HFFc6 (cell line): ENCODE measurements around the gene DDR1. TPM values are rescaled to one million over a fixed set of nuclear protein-coding genes. Genes with fewer than 3 reads are reported as not detected.
"Not testable (repeated sequence)": the region's sequence is repeated elsewhere in the genome, so short reads cannot be mapped to it uniquely, and the experiment has no call there.

Source experiments
- DNase-seq: peaks from one replicate; pipeline ENCODE4 v3.0.0-alpha.2; 2018
- H3K27ac Mint-ChIP-seq: 2 replicates; pipeline ENCODE4 v1.8.0; 2020; ENCODE audit warnings: mild to moderate bottlenecking, mixed read lengths
- H3K27me3 Mint-ChIP-seq: 2 replicates; pipeline ENCODE4 v1.8.0; 2021; ENCODE audit warnings: mild to moderate bottlenecking, moderate library complexity, mixed read lengths; ENCODE audit not compliant: insufficient read depth
- H3K36me3 Mint-ChIP-seq: 2 replicates; pipeline ENCODE4 v1.8.0; 2021; ENCODE audit warnings: low read depth, mixed read lengths
- H3K4me1 Mint-ChIP-seq: 2 replicates; pipeline ENCODE4 v1.8.0; 2020; ENCODE audit warnings: low read depth, mixed read lengths
- H3K4me3 Mint-ChIP-seq: 2 replicates; pipeline ENCODE4 v1.8.0; 2020; ENCODE audit warnings: mild to moderate bottlenecking, moderate library complexity, mixed read lengths
- H3K9me3 Mint-ChIP-seq: 2 replicates; pipeline ENCODE4 v1.8.0; 2020; ENCODE audit warnings: mild to moderate bottlenecking, mixed read lengths
- total RNA-seq, 6 experiments: library from RNA; stranded (reverse); fragmentation: NEBNext Ultra II Directional; extraction: Animal tissue kit (Norgen Biotek cat#: 25700); gene quantifications; 2 replicates in 1 of 6; 3 replicates in 5 of 6; pipeline ENCODE4 v1.2.3, GENCODE V29; 2021
- TF ChIP-seq, protein P1 (sequence below): fragments of 200-600 bp; sonication (generic); IDR thresholded peaks from 2 replicates; pipeline ENCODE4 v1.5.0; 2021; ENCODE audit warnings: antibody characterized with exemption, mild to moderate bottlenecking

The DDR1 gene
- total RNA-seq, 6 experiments from 2014 or later, result 28.0 to 42.5 (median 31.6) TPM

DNA sequence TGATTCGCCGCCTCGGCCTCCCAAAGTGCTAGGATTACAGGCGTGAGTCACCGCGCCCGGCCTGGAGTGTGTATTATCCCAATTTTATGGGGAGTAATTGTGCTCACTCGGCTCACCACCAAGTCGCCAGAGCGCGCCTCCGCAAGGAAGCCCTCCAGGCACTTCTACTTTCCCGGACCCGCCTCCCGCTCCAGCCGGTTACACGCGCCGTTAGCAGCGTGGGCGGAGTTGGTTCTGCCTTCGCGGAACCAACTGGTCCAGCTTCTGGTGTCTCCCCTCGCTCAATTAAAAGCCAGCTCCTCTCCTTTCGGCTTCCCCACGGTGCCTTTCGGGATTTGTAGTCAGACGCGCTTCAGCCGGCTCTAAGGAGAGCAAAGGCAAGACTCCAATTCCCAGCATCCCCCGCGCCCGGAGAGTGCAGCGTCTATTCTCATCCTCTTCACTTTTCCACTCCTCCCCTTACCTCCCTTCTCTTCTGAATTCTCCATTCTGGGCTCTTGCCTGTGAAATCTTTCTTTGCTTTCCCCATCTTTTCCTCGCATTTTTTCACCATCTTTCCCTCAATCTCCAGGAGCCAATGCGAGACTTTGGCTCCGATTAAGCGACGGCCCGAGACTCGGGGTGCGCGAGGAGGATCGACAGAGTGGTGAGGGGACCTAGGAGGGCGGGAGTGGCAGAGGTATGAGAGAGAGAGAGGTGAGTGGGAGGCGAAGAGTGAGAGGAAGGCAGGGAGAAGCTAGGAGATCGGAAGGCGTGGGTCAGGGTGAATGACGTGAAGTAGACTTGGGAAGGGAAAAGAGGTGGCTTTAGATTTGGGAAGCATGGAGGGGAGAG, 23.7 kb downstream of the DDR1 start, which contains the start of gene GTF2H4:
GTF2H4 (plus strand) TSS at position 450 of the 834 bp plus-strand sequence.
- H3K4me3 Mint-ChIP-seq, result peak within 1 kb of the TSS; percentile 97
- TF ChIP-seq, protein P1, sequence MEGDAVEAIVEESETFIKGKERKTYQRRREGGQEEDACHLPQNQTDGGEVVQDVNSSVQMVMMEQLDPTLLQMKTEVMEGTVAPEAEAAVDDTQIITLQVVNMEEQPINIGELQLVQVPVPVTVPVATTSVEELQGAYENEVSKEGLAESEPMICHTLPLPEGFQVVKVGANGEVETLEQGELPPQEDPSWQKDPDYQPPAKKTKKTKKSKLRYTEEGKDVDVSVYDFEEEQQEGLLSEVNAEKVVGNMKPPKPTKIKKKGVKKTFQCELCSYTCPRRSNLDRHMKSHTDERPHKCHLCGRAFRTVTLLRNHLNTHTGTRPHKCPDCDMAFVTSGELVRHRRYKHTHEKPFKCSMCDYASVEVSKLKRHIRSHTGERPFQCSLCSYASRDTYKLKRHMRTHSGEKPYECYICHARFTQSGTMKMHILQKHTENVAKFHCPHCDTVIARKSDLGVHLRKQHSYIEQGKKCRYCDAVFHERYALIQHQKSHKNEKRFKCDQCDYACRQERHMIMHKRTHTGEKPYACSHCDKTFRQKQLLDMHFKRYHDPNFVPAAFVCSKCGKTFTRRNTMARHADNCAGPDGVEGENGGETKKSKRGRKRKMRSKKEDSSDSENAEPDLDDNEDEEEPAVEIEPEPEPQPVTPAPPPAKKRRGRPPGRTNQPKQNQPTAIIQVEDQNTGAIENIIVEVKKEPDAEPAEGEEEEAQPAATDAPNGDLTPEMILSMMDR, result no peak

GRCh38 chr6:30908700-30909099, 24.4 kb downstream of the DDR1 start:
- Mint-ChIP-seq H3K27me3 (no peaks in the 10 kb centered on the region), H3K27ac (peak overlapping the region; percentile 73), H3K9me3 (no peaks in the 10 kb centered on the region), H3K4me1 (peaks cover 18% of the 10 kb centered on the region), H3K36me3 (peaks cover 6% of the 10 kb centered on the region; the same call in 1 of the 2 replicates), H3K4me3 (peak overlapping the region; percentile 97)
- no peak for DNase-seq
- TF ChIP-seq, protein P1, result no peak

More for the DNA sequence above, 23.7 kb downstream of the DDR1 start, which contains the start of gene GTF2H4:
- Mint-ChIP-seq H3K4me1 (peaks cover 11% of the 10 kb centered on the region), H3K36me3 (peaks cover 6% of the 10 kb centered on the region; the same call in 1 of the 2 replicates), H3K27me3 (no peaks in the 10 kb centered on the region), H3K27ac (peak within 1 kb of the TSS; percentile 73), H3K9me3 (no peaks in the 10 kb centered on the region)
- DNase-seq, result peak; percentile 99

GRCh38 chr6:30910473-30910872, 26.2 kb downstream of the DDR1 start:
- not testable (repeated sequence) for H3K36me3 Mint-ChIP-seq, H3K27me3 Mint-ChIP-seq, H3K27ac Mint-ChIP-seq, H3K9me3 Mint-ChIP-seq, DNase-seq, H3K4me3 Mint-ChIP-seq
- peaks cover 33% of the 10 kb centered on the region for H3K4me1 Mint-ChIP-seq

DNA sequence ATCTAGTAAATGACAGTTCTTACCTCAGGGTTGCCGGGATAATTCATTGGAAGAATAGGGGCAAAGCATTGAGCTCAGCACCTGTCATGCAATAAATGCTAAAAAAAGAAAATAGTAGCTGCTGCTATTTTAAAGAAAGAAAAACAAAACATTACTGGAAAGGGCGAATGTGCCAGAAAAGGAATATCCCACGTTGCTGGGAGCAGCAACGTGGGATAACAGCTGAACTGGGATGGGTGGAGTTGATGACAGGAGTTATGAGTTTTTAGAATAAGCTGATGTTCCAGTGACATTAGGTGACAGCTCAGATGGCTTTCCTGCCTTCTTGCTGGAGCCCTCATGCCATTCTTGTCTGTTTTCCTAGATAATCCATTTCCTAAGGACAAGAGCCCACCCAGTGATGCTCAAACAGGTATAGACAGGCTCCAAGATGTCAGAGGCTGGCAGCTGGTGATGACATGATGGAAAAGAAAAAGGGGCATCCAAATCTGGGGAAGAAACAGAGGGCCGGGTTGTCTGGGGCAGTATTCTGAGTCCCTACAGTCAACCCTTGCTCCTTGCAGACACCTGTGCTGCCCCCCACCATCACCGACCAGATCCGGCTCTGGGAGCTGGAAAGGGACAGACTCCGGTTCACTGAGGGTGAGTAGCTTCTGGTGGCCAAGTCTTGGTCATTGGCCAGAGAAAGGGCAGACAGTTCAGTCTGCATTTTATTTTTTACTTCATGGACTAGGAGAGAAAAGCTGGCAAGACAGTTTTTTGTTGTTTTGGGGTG, 28.6 kb downstream of the DDR1 start:
- Mint-ChIP-seq H3K4me3 (peak overlapping the region; percentile 87), H3K9me3 (no peaks in the 10 kb centered on the region), H3K4me1 (peaks cover 38% of the 10 kb centered on the region), H3K36me3 (peaks cover 11% of the 10 kb centered on the region), H3K27ac (peak overlapping the region; percentile 88; the same call in 1 of the 2 replicates), H3K27me3 (no peaks in the 10 kb centered on the region)
- no peak for DNase-seq
- TF ChIP-seq, protein P1, result no peak

- peak overlapping the region; percentile 88 for H3K27ac Mint-ChIP-seq
Measured at GRCh38 chr6:30913721-30914075, 29.4 kb downstream of the DDR1 start.

More at GRCh38 chr6:30913721-30914075, 29.4 kb downstream of the DDR1 start:
- Mint-ChIP-seq H3K27me3 (no peaks in the 10 kb centered on the region), H3K4me1 (peaks cover 33% of the 10 kb centered on the region), H3K36me3 (peaks cover 11% of the 10 kb centered on the region), H3K9me3 (no peaks in the 10 kb centered on the region), H3K4me3 (peak overlapping the region; percentile 87)
- TF ChIP-seq, protein P1, result no peak
- DNase-seq, result no peak
